Measurements from ENCODE around the gene NPHS1.

NPHS1 gene

DNA sequence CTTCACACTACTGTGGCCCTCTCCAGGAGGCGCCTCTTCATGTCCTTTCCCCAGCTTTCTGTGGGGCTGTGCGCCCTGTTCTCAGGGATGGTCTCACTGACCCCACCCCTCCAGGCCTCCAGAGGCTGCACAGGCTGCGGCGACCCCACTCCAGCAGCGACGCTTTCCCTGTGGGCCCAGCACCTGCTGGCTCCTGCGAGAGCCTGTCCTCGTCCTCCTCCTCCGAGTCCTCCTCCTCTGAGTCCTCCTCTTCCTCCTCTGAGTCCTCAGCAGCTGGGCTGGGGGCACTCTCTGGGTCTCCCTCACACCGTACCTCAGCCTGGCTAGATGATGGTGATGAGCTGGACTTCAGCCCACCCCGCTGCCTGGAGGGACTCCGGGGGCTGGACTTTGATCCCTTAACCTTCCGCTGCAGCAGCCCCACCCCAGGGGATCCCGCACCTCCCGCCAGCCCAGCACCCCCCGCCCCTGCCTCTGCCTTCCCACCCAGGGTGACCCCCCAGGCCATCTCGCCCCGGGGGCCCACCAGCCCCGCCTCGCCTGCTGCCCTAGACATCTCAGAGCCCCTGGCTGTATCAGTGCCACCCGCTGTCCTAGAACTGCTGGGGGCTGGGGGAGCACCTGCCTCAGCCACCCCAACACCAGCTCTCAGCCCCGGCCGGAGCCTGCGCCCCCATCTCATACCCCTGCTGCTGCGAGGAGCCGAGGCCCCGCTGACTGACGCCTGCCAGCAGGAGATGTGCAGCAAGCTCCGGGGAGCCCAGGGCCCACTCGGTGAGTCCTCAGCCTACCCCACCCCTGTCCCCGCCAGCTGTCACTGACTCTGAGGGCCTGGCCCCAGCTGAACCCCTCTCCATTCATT, 65.8 kb downstream of the NPHS1 start:
- no peak for DNase-seq

DNA sequence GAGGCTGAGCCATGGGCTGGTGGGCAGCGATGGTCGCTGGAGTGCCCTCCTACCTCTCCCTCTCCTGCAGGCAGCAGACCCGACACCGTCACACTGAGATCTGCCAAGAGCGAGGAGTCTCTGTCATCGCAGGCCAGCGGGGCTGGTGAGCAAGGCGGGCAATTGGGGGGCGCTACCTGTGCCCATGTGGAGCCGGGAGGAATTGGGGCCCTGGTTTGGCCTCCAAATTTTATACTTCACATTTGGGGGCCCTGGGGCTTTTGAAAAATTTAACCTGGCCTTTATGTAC, 67.0 kb downstream of the NPHS1 start:
- no peak for DNase-seq

DNA sequence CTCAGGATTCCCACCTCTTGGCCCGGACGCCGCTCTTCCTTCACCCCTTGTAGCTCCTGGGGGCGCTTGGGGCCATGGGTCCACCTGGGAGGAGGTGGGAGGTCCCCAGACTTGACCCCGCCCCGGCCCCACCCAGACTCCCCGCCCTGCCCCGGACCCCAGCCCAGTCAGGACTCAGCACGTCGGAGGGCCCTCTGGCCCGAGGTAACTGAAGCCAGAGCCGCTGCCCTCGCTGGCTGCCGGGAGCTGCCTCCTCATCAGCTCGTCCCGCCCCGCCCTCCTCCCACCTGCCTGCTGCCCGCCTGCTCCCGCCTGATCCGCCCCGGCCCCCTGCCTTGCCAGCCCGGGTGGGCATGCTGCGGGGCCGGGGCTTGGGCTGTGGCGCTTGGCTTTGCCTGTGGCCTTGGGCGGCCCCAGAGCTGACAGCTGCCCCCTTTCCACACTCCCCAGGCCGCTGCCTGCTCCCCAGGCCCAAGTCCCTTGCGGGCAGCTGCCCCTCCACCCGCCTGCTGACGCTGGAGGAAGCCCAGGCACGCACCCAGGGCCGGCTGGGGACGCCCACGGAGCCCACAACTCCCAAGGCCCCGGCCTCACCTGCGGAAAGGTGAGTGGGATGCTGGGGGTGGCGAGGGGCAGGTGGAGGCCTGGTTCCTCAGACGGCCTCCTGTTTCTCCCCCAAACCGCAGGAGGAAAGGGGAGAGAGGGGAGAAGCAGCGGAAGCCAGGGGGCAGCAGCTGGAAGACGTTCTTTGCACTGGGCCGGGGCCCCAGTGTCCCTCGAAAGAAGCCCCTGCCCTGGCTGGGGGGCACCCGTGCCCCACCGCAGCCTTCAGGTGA, 67.6 kb downstream of the NPHS1 start:
- DNase-seq, result no peak

GRCh38 chr19:35783469-35784434, 68.6 kb downstream of the NPHS1 start:
- no peak for DNase-seq

GRCh38 chr19:35782589-35782988, 69.7 kb downstream of the NPHS1 start:
- no peak for DNase-seq

GRCh38 chr19:35781650-35782049, 70.7 kb downstream of the NPHS1 start:
- no peak for DNase-seq

GRCh38 chr19:35780717-35781116, 71.6 kb downstream of the NPHS1 start:
- no peak for DNase-seq

- DNase-seq, result no peak
Measured at GRCh38 chr19:35780058-35780457, 72.2 kb downstream of the NPHS1 start.

DNA sequence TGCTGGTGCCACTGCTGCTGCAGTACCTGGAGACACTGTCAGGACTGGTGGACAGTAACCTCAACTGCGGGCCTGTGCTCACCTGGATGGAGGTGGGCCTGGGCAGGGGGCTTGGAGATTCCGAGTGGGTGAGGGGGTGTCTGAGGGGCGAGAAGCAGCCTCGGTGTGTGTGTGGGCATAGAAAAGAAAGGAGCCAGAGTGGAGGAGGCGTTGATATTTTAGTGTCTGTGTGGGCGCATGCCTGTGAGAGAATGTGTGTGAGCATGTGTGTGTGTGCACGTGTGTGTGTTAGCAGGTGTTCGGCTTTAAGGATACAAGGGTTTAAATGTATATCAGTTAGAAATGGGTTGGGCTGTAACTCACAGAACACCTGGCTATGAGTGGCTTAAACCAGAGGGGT, 73.3 kb downstream of the NPHS1 start:
- no peak for DNase-seq

GRCh38 chr19:35777961-35778360, 74.3 kb downstream of the NPHS1 start:
- no peak for DNase-seq

GRCh38 chr19:35777086-35777841, 75.0 kb downstream of the NPHS1 start:
- DNase-seq, result no peak

GRCh38 chr19:35776102-35776788, 76.1 kb downstream of the NPHS1 start:
- no peak for DNase-seq
